NCI-H2196 (cell line): ENCODE data around the gene RNGTT.
A peak's percentile ranks its signal among the peaks of the same experiment; 100 is the strongest.
"Not testable (repeated sequence)": the region's sequence is repeated elsewhere in the genome, so short reads cannot be mapped to it uniquely, and the experiment has no call there.

Experiments used
- DNase-seq: peaks from one replicate; lab custom pipeline; 2025; ENCODE audit not compliant: unreplicated experiment; lab: John Stamatoyannopoulos, UW

Gene RNGTT

GRCh38 chr6:88972504-88973423, 9.3 kb upstream of the RNGTT start:
- no peak for DNase-seq

GRCh38 chr6:88970301-88970700, 6.9 kb upstream of the RNGTT start:
- DNase-seq, result no peak

GRCh38 chr6:88969255-88969654, 5.8 kb upstream of the RNGTT start:
- DNase-seq, result not testable (repeated sequence)

- DNase-seq, result no peak
These were observed 4.5 kb upstream of the RNGTT start for GRCh38 chr6:88967891-88968290.

- DNase-seq, result no peak
These were observed 2.3 kb upstream of the RNGTT start for GRCh38 chr6:88965691-88966090.

GRCh38 chr6:88964509-88964908, 1.1 kb upstream of the RNGTT start:
- no peak for DNase-seq

GRCh38 chr6:88958842-88959241, 4.6 kb downstream of the RNGTT start:
- DNase-seq, result no peak

- DNase-seq, result no peak
These were observed 9.7 kb downstream of the RNGTT start for GRCh38 chr6:88953550-88954386.

- DNase-seq, result no peak
These were observed 11.2 kb downstream of the RNGTT start for GRCh38 chr6:88952065-88952704.

- DNase-seq, result no peak
These were observed 17.9 kb downstream of the RNGTT start for GRCh38 chr6:88945415-88946008.

- no peak for DNase-seq
These were observed 29.9 kb downstream of the RNGTT start for GRCh38 chr6:88933521-88933920.

- not testable (repeated sequence) for DNase-seq
These were observed 31.4 kb downstream of the RNGTT start for GRCh38 chr6:88932019-88932418.

- DNase-seq, result no peak
These were observed 40.5 kb downstream of the RNGTT start for GRCh38 chr6:88922775-88923548.

GRCh38 chr6:88921734-88922133, 41.7 kb downstream of the RNGTT start:
- no peak for DNase-seq

GRCh38 chr6:88920774-88921733, 42.4 kb downstream of the RNGTT start:
- DNase-seq, result no peak

- DNase-seq, result no peak
These were observed 43.3 kb downstream of the RNGTT start for GRCh38 chr6:88920088-88920487.

- DNase-seq, result peak; percentile 9
These were observed 44.4 kb downstream of the RNGTT start for GRCh38 chr6:88919032-88919431.

GRCh38 chr6:88916615-88917208, 46.7 kb downstream of the RNGTT start:
- DNase-seq, result no peak
